Trophoblast cell (in vitro differentiated cells and primary cell): ENCODE results near the gene TFF2.
A peak's percentile ranks its signal among the peaks of the same experiment; 100 is the strongest.

Source experiments
- DNase-seq, 2 donors: peaks; one replicate each; pipeline ENCODE4 v3.0.0-alpha.2; 2016
- H2AFZ ChIP-seq: 2 replicates; pipeline ENCODE4 v1.6.1; 2013; ENCODE audit warnings: low read length, moderate library complexity, mild to moderate bottlenecking; ENCODE audit not compliant: insufficient read depth, poor library complexity
- H2AK5ac ChIP-seq: 2 replicates; pipeline ENCODE4 v1.6.1; 2013; ENCODE audit warnings: mild to moderate bottlenecking, low read length
- H2BK120ac ChIP-seq: 2 replicates; pipeline ENCODE4 v1.6.1; 2013; ENCODE audit warnings: low read length, mild to moderate bottlenecking, moderate library complexity; ENCODE audit not compliant: insufficient read depth, poor library complexity
- H2BK12ac ChIP-seq: 2 replicates; pipeline ENCODE4 v1.6.1; 2013; ENCODE audit warnings: mild to moderate bottlenecking, low read length, moderate library complexity
- H2BK5ac ChIP-seq: 2 replicates; pipeline ENCODE4 v1.6.1; 2013; ENCODE audit warnings: low read length, low read depth, moderate library complexity, mild to moderate bottlenecking; ENCODE audit not compliant: poor library complexity
- H3K14ac ChIP-seq: 2 replicates; pipeline ENCODE4 v1.6.1; 2013; ENCODE audit warnings: mild to moderate bottlenecking, low read length
- H3K18ac ChIP-seq: 2 replicates; pipeline ENCODE4 v1.6.1; 2013; ENCODE audit warnings: mild to moderate bottlenecking, low read length
- H3K23ac ChIP-seq: 2 replicates; pipeline ENCODE4 v1.6.1; 2013; ENCODE audit warnings: low read length
- H3K27ac ChIP-seq: 2 replicates; pipeline ENCODE4 v1.5.1; 2013; ENCODE audit warnings: low read depth, mild to moderate bottlenecking, inconsistent platforms, low read length, moderate library complexity
- H3K27me3 ChIP-seq: 2 replicates; pipeline ENCODE4 v1.6.1; 2013; ENCODE audit warnings: inconsistent platforms, mild to moderate bottlenecking, low read length, moderate library complexity; ENCODE audit not compliant: insufficient read depth
- H3K36me3 ChIP-seq, 2 experiments: 1 replicate in 1 of 2; 2 replicates in 1 of 2; pipeline ENCODE4 v1.6.1; 2013; ENCODE audit warnings: low read length in 2 of 2, mild to moderate bottlenecking in 2 of 2, moderate library complexity in 1 of 2; ENCODE audit not compliant: insufficient read depth in 2 of 2, control insufficient read depth in 1 of 2
- H3K4ac ChIP-seq: 2 replicates; pipeline ENCODE4 v1.6.1; 2013; ENCODE audit warnings: low read depth, mild to moderate bottlenecking, low read length, moderate library complexity
- H3K4me1 ChIP-seq, 2 experiments: 1 replicate in 1 of 2; 2 replicates in 1 of 2; pipeline ENCODE4 v1.6.1; 2013; ENCODE audit warnings: low read length in 2 of 2, mild to moderate bottlenecking in 2 of 2, moderate library complexity in 1 of 2; ENCODE audit not compliant: insufficient read depth in 2 of 2, control insufficient read depth in 1 of 2
- H3K4me2 ChIP-seq: 2 replicates; pipeline ENCODE4 v1.6.1; 2013; ENCODE audit warnings: inconsistent platforms, mild to moderate bottlenecking, low read length, moderate library complexity
- H3K4me3 ChIP-seq: 2 replicates; pipeline ENCODE4 v1.5.1; 2013; ENCODE audit warnings: mild to moderate bottlenecking, low read depth, low read length, inconsistent platforms
- H3K79me1 ChIP-seq: one replicate; pipeline ENCODE4 v1.6.1; 2013; ENCODE audit warnings: low read length
- H3K79me2 ChIP-seq: 2 replicates; pipeline ENCODE4 v1.6.1; 2013; ENCODE audit warnings: low read length, mild to moderate bottlenecking; ENCODE audit not compliant: control insufficient read depth, insufficient read depth, poor library complexity
- H3K9ac ChIP-seq: 2 replicates; pipeline ENCODE4 v1.6.1; 2013; ENCODE audit warnings: mild to moderate bottlenecking, low read length
- H3K9me3 ChIP-seq: 2 replicates; pipeline ENCODE4 v1.6.1; 2013; ENCODE audit warnings: low read depth, mild to moderate bottlenecking, control low read depth, inconsistent platforms, low read length; ENCODE audit not compliant: insufficient read depth
- H4K12ac ChIP-seq: 2 replicates; pipeline ENCODE4 v1.6.1; 2013; ENCODE audit warnings: low read depth, mild to moderate bottlenecking, low read length, moderate library complexity
- H4K8ac ChIP-seq: 2 replicates; pipeline ENCODE4 v1.6.1; 2013; ENCODE audit warnings: low read depth, mild to moderate bottlenecking, low read length, moderate library complexity
- H4K91ac ChIP-seq: one replicate; pipeline ENCODE4 v1.6.1; 2013; ENCODE audit warnings: low read depth, mild to moderate bottlenecking, low read length, moderate library complexity
- WGBS: extraction: QIAGEN DNeasy Blood & Tissue Kit; methylation state at CpG from one replicate; pipeline ENCODE4 v1.1.7; 2013; ENCODE audit warnings: missing lambda C conversion rate; ENCODE audit not compliant: insufficient read length, insufficient coverage; ENCODE audit errors: extremely low coverage; 5-methylcytosine and 5-hydroxymethylcytosine counted together

The TFF2 gene

GRCh38 chr21:42386034-42386591 lies 35.3 kb upstream of the TFF2 start:
- WGBS = no CpG with 5 or more reads among the region's 11 CpGs
- Histone ChIP-seq H3K79me2 (no peaks in the 10 kb centered on the region), H2AK5ac (no peak overlapping the region), H3K79me1 (no peaks in the 10 kb centered on the region), H2BK5ac (no peak overlapping the region), H3K36me3 (no peaks in the 10 kb centered on the region), H2BK120ac (no peak overlapping the region), H2AFZ (no peak overlapping the region), H4K8ac (no peak overlapping the region), H3K9me3 (peaks cover 6% of the 10 kb centered on the region), H3K4ac (no peak overlapping the region), H3K27me3 (no peaks in the 10 kb centered on the region), H3K4me3 (no peak overlapping the region), H3K14ac (no peak overlapping the region), H3K18ac (no peak overlapping the region), H3K4me1 (peaks cover 0 to 4% of the 10 kb centered on the region in 2 experiments), H3K9ac (no peak overlapping the region), H3K23ac (no peak overlapping the region), H4K91ac (no peak overlapping the region), H3K4me2 (no peak overlapping the region), H4K12ac (no peak overlapping the region), H2BK12ac (no peak overlapping the region), H3K27ac (no peak overlapping the region)
- no peak for DNase-seq

GRCh38 chr21:42385619-42386018 lies 34.8 kb upstream of the TFF2 start:
- Histone ChIP-seq H3K4me3 (no peak overlapping the region), H2BK12ac (no peak overlapping the region), H2AFZ (no peak overlapping the region), H3K4me2 (no peak overlapping the region), H3K36me3 (no peaks in the 10 kb centered on the region), H3K79me2 (no peaks in the 10 kb centered on the region), H3K4me1 (peaks cover 0 to 4% of the 10 kb centered on the region in 2 experiments), H3K23ac (no peak overlapping the region), H2BK120ac (no peak overlapping the region), H4K8ac (no peak overlapping the region), H3K14ac (no peak overlapping the region), H2AK5ac (no peak overlapping the region), H3K27ac (no peak overlapping the region), H3K79me1 (no peaks in the 10 kb centered on the region), H3K9ac (no peak overlapping the region), H3K18ac (no peak overlapping the region), H3K4ac (no peak overlapping the region), H3K27me3 (no peaks in the 10 kb centered on the region), H3K9me3 (peaks cover 6% of the 10 kb centered on the region), H2BK5ac (no peak overlapping the region), H4K91ac (no peak overlapping the region), H4K12ac (no peak overlapping the region)
- DNase-seq = peak in 1 of 2 donors; percentile 37
- WGBS = no CpG with 5 or more reads among the region's 5 CpGs

- no CpG with 5 or more reads among the region's 2 CpGs for WGBS
- no peaks in the 10 kb centered on the region for H3K79me1 ChIP-seq
- no peak overlapping the region for H2AK5ac ChIP-seq
- no peak for DNase-seq
- no peaks in the 10 kb centered on the region for H3K79me2 ChIP-seq
- peaks cover 0 to 4% of the 10 kb centered on the region in 2 experiments for H3K4me1 ChIP-seq
- no peak overlapping the region for H2AFZ ChIP-seq
- no peak overlapping the region for H4K91ac ChIP-seq
- H3K23ac ChIP-seq = no peak overlapping the region
- H3K36me3 ChIP-seq = no peaks in the 10 kb centered on the region
- H3K9me3 ChIP-seq = peaks cover 6% of the 10 kb centered on the region
- no peaks in the 10 kb centered on the region for H3K27me3 ChIP-seq
- no peak overlapping the region for H3K14ac ChIP-seq
- H4K12ac ChIP-seq = no peak overlapping the region
- H4K8ac ChIP-seq = no peak overlapping the region
- H2BK120ac ChIP-seq = no peak overlapping the region
- H2BK12ac ChIP-seq = no peak overlapping the region
- H3K4me2 ChIP-seq = no peak overlapping the region
- H3K4ac ChIP-seq = no peak overlapping the region
- no peak overlapping the region for H3K4me3 ChIP-seq
- no peak overlapping the region for H3K9ac ChIP-seq
- H2BK5ac ChIP-seq = no peak overlapping the region
- no peak overlapping the region for H3K27ac ChIP-seq
- H3K18ac ChIP-seq = no peak overlapping the region
Measured at GRCh38 chr21:42384989-42385388, 34.2 kb upstream of the TFF2 start.

GRCh38 chr21:42384156-42384945 lies 33.6 kb upstream of the TFF2 start:
- no peak overlapping the region for H3K27ac ChIP-seq
- no peak overlapping the region for H2BK12ac ChIP-seq
- H3K36me3 ChIP-seq = no peaks in the 10 kb centered on the region
- no peak overlapping the region for H3K18ac ChIP-seq
- H4K91ac ChIP-seq = no peak overlapping the region
- no peak overlapping the region for H3K9ac ChIP-seq
- H2BK120ac ChIP-seq = no peak overlapping the region
- no peaks in the 10 kb centered on the region for H3K79me1 ChIP-seq
- H3K4me1 ChIP-seq = peaks cover 0 to 4% of the 10 kb centered on the region in 2 experiments
- no peak overlapping the region for H3K14ac ChIP-seq
- no CpG with 5 or more reads among the region's 8 CpGs for WGBS
- DNase-seq = no peak
- no peak overlapping the region for H3K4me3 ChIP-seq
- H3K23ac ChIP-seq = no peak overlapping the region
- H2BK5ac ChIP-seq = no peak overlapping the region
- H2AFZ ChIP-seq = no peak overlapping the region
- no peak overlapping the region for H4K12ac ChIP-seq
- H2AK5ac ChIP-seq = no peak overlapping the region
- H3K4ac ChIP-seq = no peak overlapping the region
- no peak overlapping the region for H3K4me2 ChIP-seq
- H4K8ac ChIP-seq = no peak overlapping the region
- no peaks in the 10 kb centered on the region for H3K79me2 ChIP-seq
- H3K9me3 ChIP-seq = peaks cover 6% of the 10 kb centered on the region
- no peaks in the 10 kb centered on the region for H3K27me3 ChIP-seq
